ENCODE data around the gene FBXW7.

The FBXW7 gene

DNA sequence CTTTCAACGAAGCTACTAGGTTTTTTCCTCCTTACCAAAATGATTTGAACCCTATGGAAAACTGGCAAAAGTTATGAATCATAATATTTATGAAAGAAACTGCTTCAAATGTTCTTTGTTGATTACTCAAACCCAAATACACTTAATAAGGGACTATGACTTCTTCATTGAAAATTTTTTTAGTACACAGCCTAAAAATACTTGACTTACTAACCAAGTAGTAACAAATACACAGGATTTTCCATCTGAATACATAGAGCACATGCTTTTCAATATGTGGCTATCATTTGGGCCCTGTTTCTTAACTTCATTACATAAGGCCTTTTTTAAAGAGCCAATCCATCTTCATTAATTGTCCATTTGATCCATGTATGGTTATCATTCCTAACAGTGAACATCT lies 171.5 kb downstream of the FBXW7 start:
- TF ChIP-seq, protein P1, sequence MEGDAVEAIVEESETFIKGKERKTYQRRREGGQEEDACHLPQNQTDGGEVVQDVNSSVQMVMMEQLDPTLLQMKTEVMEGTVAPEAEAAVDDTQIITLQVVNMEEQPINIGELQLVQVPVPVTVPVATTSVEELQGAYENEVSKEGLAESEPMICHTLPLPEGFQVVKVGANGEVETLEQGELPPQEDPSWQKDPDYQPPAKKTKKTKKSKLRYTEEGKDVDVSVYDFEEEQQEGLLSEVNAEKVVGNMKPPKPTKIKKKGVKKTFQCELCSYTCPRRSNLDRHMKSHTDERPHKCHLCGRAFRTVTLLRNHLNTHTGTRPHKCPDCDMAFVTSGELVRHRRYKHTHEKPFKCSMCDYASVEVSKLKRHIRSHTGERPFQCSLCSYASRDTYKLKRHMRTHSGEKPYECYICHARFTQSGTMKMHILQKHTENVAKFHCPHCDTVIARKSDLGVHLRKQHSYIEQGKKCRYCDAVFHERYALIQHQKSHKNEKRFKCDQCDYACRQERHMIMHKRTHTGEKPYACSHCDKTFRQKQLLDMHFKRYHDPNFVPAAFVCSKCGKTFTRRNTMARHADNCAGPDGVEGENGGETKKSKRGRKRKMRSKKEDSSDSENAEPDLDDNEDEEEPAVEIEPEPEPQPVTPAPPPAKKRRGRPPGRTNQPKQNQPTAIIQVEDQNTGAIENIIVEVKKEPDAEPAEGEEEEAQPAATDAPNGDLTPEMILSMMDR (IDR thresholded peaks at IDR 0.05; ENCODE audit: low read length, missing control alignments): no peak
- DNase-seq (ENCODE audit: low read depth): no peak
- no peak overlapping the region for H3K4me3 ChIP-seq (replicated peaks; ENCODE audit: low read depth, low read length)

DNA sequence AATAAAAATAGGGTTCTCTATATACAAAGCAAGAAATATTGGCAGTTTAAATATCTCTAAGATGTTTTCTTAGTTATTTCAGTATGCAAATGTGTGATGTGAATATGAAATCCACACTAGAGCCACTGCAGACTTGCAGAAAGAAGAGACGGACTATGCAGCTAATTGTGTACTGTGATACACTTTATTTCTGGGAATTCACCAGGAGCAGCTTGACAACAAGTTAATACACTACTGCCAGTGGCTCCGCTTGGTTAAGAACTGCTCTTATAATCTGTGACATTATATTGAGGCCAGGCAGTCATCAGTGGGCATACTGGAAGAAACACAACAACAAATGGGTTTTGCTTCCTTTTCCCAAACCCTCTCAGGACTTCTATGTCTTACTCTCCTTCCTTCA lies 172.0 kb downstream of the FBXW7 start:
- TF ChIP-seq, protein P1 (IDR thresholded peaks at IDR 0.05; ENCODE audit: low read length, missing control alignments): no peak
- no peak overlapping the region for H3K4me3 ChIP-seq (replicated peaks; ENCODE audit: low read depth, low read length)
- DNase-seq (ENCODE audit: low read depth): no peak

DNA sequence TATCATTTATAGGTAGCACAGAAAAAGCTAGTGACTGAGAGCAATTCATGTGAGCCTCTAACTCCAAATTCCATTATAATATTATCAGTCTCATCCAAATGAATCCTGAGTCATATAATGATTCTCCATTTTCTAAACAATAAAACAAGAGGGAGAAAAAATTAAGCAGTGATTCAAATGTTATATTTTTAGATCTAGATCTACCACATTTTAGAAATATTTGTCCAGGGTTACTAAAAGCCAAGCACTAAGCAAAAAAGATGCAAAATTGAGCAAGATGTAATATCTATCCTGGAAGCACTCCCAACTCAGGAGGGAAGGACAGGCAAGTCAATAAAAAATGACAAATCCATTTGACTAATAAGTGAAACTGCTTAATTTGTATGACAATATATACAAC lies 172.8 kb downstream of the FBXW7 start:
- H3K4me3 ChIP-seq (replicated peaks; ENCODE audit: low read depth, low read length): no peak overlapping the region
- DNase-seq (ENCODE audit: low read depth): peak; percentile 21

DNA sequence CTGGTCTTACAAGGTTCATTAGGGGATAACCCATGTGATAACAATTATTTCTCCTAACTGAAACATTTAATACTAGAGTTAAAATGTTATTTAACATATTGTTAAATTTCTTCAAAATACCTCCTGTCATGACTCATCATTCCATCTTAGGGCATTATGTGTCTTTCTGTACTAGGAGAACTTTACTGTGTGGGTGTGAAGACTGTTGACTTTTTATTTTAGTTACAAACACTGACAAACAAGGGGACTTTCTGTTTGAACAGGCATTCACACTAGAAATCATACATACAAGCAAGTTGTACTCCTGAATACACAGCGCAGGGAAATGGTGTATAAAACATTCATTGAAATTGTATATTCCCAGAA lies 175.9 kb downstream of the FBXW7 start:
- TF ChIP-seq, protein P1 (IDR thresholded peaks at IDR 0.05; ENCODE audit: low read length, missing control alignments): no peak
- peak; percentile 38 for DNase-seq (ENCODE audit: low read depth)
- H3K4me3 ChIP-seq (replicated peaks; ENCODE audit: low read depth, low read length): no peak overlapping the region

More for the DNA sequence above, 172.8 kb downstream of the FBXW7 start:
- TF ChIP-seq, protein P1 (IDR thresholded peaks at IDR 0.05; ENCODE audit: low read length, missing control alignments): no peak

DNA sequence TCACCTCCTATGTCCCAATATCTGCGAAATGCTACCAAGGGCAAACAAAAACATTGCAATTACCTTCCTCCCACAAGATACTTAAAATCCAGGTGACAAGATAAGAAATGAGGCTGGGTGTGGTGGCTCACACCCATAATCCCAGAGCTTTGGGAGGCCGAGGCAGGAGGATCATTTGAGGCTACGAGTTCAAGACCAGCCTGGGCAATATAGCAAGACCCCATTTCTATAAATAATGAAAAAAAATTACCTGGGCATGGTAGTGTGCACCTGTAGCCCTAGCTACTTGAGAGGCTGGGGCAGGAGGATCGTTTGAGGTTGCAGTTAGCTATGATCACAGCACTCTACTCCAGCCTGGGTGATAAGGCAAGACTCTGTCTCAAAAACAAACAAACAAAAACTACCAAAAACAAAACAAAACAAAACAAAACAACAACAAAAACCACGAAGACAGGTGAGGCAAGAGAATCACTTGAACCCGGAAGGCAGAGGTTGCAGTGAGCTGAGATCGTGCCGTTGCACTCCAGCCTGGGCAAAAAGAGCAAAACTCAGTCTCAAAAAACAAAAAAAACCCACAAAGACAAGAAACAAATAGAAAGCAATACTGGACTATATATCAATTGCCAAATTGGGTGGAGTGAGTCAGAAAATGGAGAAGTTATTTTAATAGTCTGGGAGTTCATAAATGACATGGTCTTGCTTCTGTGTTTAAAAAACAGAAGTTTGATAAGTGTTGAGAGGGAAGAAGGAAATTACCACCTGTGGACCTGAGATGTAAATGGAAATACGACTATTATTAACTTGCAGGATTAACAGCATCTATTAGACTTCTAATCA lies 176.5 kb downstream of the FBXW7 start:
- no peak for DNase-seq (ENCODE audit: low read depth)
- no peak overlapping the region for H3K4me3 ChIP-seq (replicated peaks; ENCODE audit: low read depth, low read length)
- TF ChIP-seq, protein P1 (IDR thresholded peaks at IDR 0.05; ENCODE audit: low read length, missing control alignments): no peak

DNA sequence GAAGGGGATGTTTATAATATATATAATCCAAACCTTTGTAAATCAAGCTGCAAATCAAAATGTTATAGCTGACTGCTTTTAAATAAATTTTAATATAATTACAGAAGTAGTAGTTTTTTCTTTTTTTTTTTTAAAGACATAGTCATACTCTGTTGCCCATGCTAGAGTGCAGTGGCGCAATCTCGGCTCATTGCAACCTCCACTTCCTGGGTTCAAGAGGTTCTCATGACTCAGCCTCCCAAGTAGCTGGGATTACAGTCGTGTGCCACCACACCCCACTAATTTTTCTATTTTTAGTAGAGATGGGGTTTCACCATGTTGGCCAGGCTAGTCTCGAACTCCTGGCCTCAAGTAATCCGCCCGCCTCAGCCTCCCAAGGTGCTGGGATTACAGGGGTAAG lies 178.7 kb downstream of the FBXW7 start:
- peak; percentile 53 for DNase-seq (ENCODE audit: low read depth)
- no peak overlapping the region for H3K4me3 ChIP-seq (replicated peaks; ENCODE audit: low read depth, low read length)
- TF ChIP-seq, protein P1 (IDR thresholded peaks at IDR 0.05; ENCODE audit: low read length, missing control alignments): no peak

All from fibroblast of pulmonary artery (primary cell).